PC-9 (cell line): ENCODE results near the gene MARK2. TPM values are rescaled to one million over a fixed set of nuclear protein-coding genes. Genes with fewer than 3 reads are reported as not detected.

Source experiments
- BruUV-seq: library from RNA; stranded (reverse); fragments of 400-500 nt; replicated peaks from 2 replicates; lab custom pipeline; 2021; lab: Mats Ljungman, UMichigan
- CTCF ChIA-PET: fragments of 300-600 bp; sonication (Branson Sonifier 250); formaldehyde crosslinking; loops from one replicate; lab custom pipeline; 2022; ENCODE audit warnings: antibody characterized with exemption; lab: Charles Lee
- POLR2A ChIA-PET: fragments of 300-600 bp; sonication (Branson Sonifier 250); formaldehyde crosslinking; loops from one replicate; lab custom pipeline; 2022; ENCODE audit warnings: antibody characterized with exemption; ENCODE audit not compliant: unreplicated experiment; lab: Charles Lee
- DNase-seq, 2 experiments: peaks; one replicate each; pipeline versions ENCODE4 v3.0.0 to v3.0.0-alpha.2; 2015 to 2022; ENCODE audit warnings: mixed read lengths in 1 of 2
- H2AFZ ChIP-seq: fragments of 200-600 bp; sonication (generic); 2 replicates; pipeline ENCODE4 v1.8.1; 2017; ENCODE audit warnings: antibody characterized with exemption
- H3F3A ChIP-seq: fragments of 200-600 bp; sonication (generic); 2 replicates; pipeline ENCODE4 v1.8.1; 2017; ENCODE audit warnings: antibody characterized with exemption, mild to moderate bottlenecking, low read depth; ENCODE audit not compliant: insufficient read depth
- H3K27ac ChIP-seq: fragments of 200-600 bp; sonication (generic); 2 replicates; pipeline ENCODE4 v1.6.1; 2016; ENCODE audit warnings: mixed run types
- H3K27me3 ChIP-seq: fragments of 200-600 bp; sonication (generic); 2 replicates; pipeline ENCODE4 v1.6.1; 2016; ENCODE audit warnings: low read depth, mixed run types; ENCODE audit not compliant: insufficient read depth
- H3K36me3 ChIP-seq: fragments of 200-600 bp; sonication (generic); 2 replicates; pipeline ENCODE4 v1.6.1; 2016; ENCODE audit warnings: low read depth, mixed run types
- H3K4me1 ChIP-seq: fragments of 200-600 bp; sonication (generic); replicated peaks from 2 replicates; pipeline ENCODE4 v1.6.1; 2016; ENCODE audit warnings: mixed run types; ENCODE audit not compliant: insufficient read depth
- H3K4me2 ChIP-seq: fragments of 200-600 bp; sonication (generic); 2 replicates; pipeline ENCODE4 v1.6.1; 2017; ENCODE audit warnings: mixed run types
- H3K4me3 ChIP-seq: fragments of 200-600 bp; sonication (generic); 2 replicates; pipeline ENCODE4 v1.6.1; 2016; ENCODE audit warnings: mixed run types
- H3K79me2 ChIP-seq: fragments of 200-600 bp; sonication (generic); 2 replicates; pipeline ENCODE4 v1.6.1; 2017; ENCODE audit warnings: low read depth, mixed run types
- H3K9me2 ChIP-seq: fragments of 200-600 bp; sonication (generic); 2 replicates; pipeline ENCODE4 v1.8.1; 2017; ENCODE audit warnings: mild to moderate bottlenecking; ENCODE audit not compliant: insufficient read depth
- H3K9me3 ChIP-seq: fragments of 200-600 bp; sonication (generic); 2 replicates; pipeline ENCODE4 v1.8.1; 2016; ENCODE audit warnings: low read depth; ENCODE audit not compliant: insufficient read depth
- H4K20me1 ChIP-seq: fragments of 200-600 bp; sonication (generic); 2 replicates; pipeline ENCODE4 v1.8.1; 2017; ENCODE audit not compliant: insufficient read depth
- CTCF ChIP-seq: fragments of 200-600 bp; sonication (generic); conservative IDR thresholded peaks from 2 replicates; pipeline ENCODE4 v1.6.1; 2017; ENCODE audit warnings: mixed run types, antibody characterized with exemption, mild to moderate bottlenecking, moderate library complexity
- EZH2 ChIP-seq: fragments of 200-600 bp; sonication (generic); IDR thresholded peaks from 2 replicates; pipeline ENCODE4 v1.8.0; 2017; ENCODE audit warnings: antibody characterized with exemption, low read depth
- intact Hi-C: fragments of 100-400 bp; cut with micrococcal nuclease; formaldehyde crosslinking; loops from one replicate; pipeline ENCODE4 v1.10.0; 2022; ENCODE audit not compliant: unreplicated experiment
- total RNA-seq: library from RNA; stranded (reverse); gene quantifications from 2 replicates; pipeline ENCODE4 v1.2.3, GENCODE V29; 2021

MARK2 gene
- total RNA-seq, 1 experiment from 2014 or later = 65.0 TPM

DNA sequence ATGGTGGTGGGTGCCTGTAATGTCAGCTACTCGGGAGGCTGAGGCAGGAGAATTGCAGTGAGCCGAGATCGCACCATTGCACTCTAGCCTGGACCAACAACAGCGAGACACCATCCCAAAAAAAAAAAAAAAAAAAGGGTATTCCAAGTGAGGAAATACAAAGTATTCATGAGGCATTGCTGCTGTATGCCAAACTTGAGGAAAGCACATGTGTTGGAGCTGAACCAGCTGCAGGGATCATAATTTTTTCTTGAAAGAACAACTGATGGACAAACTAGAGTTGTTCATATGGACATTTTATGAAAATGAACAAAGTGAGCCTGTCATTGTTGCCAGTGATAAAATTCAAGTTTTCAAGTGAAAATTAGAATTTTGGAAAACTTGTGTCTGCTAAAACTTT is 15.8 kb downstream of the MARK2 start:
- no TSS peak for BruUV-seq
- H3F3A ChIP-seq = peaks cover 5% of the 10 kb centered on the region
- H3K36me3 ChIP-seq = peaks cover 17% of the 10 kb centered on the region
- H3K27me3 ChIP-seq = no peaks in the 10 kb centered on the region
- H3K9me2 ChIP-seq = no peaks in the 10 kb centered on the region
- DNase-seq = no peak
- H3K4me3 ChIP-seq = no peak overlapping the region
- H3K9me3 ChIP-seq = no peaks in the 10 kb centered on the region
- no peak overlapping the region for H2AFZ ChIP-seq
- peaks cover 48% of the 10 kb centered on the region for H4K20me1 ChIP-seq
- H3K4me1 ChIP-seq = peaks cover 2% of the 10 kb centered on the region
- peaks cover 92% of the 10 kb centered on the region for H3K79me2 ChIP-seq
- no peak overlapping the region for H3K27ac ChIP-seq
- POLR2A ChIA-PET = no interaction called here
- intact Hi-C loops = no loop called here
- CTCF ChIA-PET = no interaction called here
- no peak overlapping the region for H3K4me2 ChIP-seq
- TF ChIP-seq EZH2 (no peak), CTCF (no peak)

DNA sequence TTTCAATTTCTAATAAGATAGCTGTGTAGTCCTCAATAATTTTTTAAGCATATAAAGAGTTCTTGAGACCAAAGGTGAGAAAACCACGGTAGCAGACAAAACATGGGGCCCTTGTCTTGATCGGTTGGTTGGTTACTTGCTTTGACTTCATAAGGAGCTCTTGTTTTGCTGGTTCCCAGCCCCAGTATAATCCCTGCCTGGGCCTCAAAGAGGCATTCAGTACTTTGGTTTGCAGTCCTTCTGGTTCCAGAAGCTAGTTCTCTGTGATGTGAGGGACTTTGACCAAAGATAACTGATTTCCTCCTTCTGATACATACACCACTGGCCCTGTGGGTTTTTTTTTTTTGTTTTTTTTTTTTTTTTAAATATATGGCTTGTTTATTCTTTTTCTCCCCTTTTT is 17.1 kb downstream of the MARK2 start:
- intact Hi-C loops = no loop called here
- Histone ChIP-seq H3K36me3 (peaks cover 15% of the 10 kb centered on the region), H3K9me2 (no peaks in the 10 kb centered on the region), H2AFZ (no peak overlapping the region), H3K27ac (no peak overlapping the region), H3K4me2 (no peak overlapping the region), H4K20me1 (peaks cover 42% of the 10 kb centered on the region), H3K4me3 (no peak overlapping the region), H3K27me3 (no peaks in the 10 kb centered on the region), H3K4me1 (no peaks in the 10 kb centered on the region; the same call in none of the 2 replicates), H3K79me2 (peaks cover 92% of the 10 kb centered on the region), H3K9me3 (no peaks in the 10 kb centered on the region), H3F3A (peaks cover 8% of the 10 kb centered on the region)
- DNase-seq = no peak
- no TSS peak for BruUV-seq
- CTCF ChIA-PET = interaction anchor here (0.7 kb wide), 1 partner anchor 296 kb away, joined by 4 read pairs; no protein-coding TSS in a partner anchor
- no peak for TF ChIP-seq EZH2
- TF ChIP-seq CTCF = no peak
- POLR2A ChIA-PET = no interaction called here

DNA sequence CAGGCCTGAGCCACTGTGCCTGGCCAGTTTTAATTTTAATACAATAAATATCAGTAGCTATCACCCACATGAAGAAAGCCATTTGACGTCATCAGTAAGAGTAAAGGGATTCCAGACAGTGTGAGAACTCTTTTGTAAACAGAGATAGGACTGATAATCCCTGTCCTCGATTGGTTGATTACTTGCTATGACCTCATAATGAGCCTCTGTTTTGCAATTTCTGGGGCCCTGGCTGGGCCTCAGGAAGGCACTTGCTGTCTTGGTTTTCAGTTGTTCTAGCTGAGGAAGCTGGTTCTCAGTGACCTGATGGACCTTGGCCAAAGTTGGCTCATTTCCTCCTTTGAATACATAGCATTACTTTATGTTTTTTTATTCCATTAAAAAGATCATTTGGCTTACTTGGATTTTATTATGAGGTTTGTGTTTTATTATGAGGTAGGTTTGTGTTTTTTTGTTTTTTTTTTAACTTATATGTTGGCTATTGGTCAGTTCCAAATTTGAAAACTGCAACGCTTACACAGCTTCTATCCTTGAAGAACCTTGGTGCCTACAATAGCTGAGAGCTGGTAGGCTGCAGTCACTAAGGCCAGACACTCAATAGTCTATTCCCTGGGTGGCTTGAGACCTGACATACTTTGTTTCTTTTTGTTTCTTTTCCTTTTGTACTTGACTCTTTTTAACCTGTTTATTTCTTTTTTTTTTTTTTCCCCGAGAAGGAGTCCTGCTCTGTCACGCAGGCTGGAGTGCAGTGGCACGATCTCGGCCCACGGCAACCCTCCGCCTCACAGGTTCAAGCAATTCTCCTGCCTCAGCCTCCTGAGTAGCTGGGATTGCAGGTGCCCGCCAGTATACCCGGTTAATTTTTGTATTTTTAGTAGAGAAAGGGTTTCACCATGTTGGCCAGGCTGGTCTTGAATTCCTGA is 20.0 kb downstream of the MARK2 start:
- DNase-seq = no peak
- intact Hi-C loops = no loop called here
- POLR2A ChIA-PET = no interaction called here
- H3K9me3 ChIP-seq = no peaks in the 10 kb centered on the region
- H3K4me3 ChIP-seq = no peak overlapping the region
- no peak overlapping the region for H2AFZ ChIP-seq
- H3K36me3 ChIP-seq = peaks cover 20% of the 10 kb centered on the region; the same call in 1 of the 2 replicates
- CTCF ChIA-PET = interaction anchor here (0.6 kb wide), 1 partner anchor 38 kb away, joined by 4 read pairs; no protein-coding TSS in a partner anchor
- peaks cover 86% of the 10 kb centered on the region for H3K79me2 ChIP-seq
- H3K27me3 ChIP-seq = no peaks in the 10 kb centered on the region
- no peaks in the 10 kb centered on the region for H3K9me2 ChIP-seq
- H3K4me2 ChIP-seq = no peak overlapping the region
- H3F3A ChIP-seq = peaks cover 16% of the 10 kb centered on the region; the same call in 1 of the 2 replicates
- peaks cover 25% of the 10 kb centered on the region for H4K20me1 ChIP-seq
- TF ChIP-seq CTCF (no peak), EZH2 (no peak)
- H3K4me1 ChIP-seq = peaks cover 7% of the 10 kb centered on the region
- no peak overlapping the region for H3K27ac ChIP-seq
- BruUV-seq = no TSS peak
